Left ventricle myocardium inferior (tissue), 1 donor: Measurements from ENCODE around the gene DNAJC8. TPM values are rescaled to one million over a fixed set of nuclear protein-coding genes. Genes with fewer than 3 reads are reported as not detected.

Experiments used
- DNase-seq: peaks from one replicate; pipeline ENCODE4 v3.0.0-alpha.2; 2020
- H3K27ac ChIP-seq: fragments of 200-600 bp; replicated peaks from 2 replicates; pipeline ENCODE4 v1.8.0; 2021
- H3K27me3 ChIP-seq: fragments of 200-600 bp; 2 replicates; pipeline ENCODE4 v1.8.0; 2021; ENCODE audit warnings: low read depth
- H3K36me3 ChIP-seq: fragments of 200-600 bp; 2 replicates; pipeline ENCODE4 v1.8.0; 2021
- H3K4me1 ChIP-seq: fragments of 200-600 bp; 2 replicates; pipeline ENCODE4 v1.8.0; 2021
- H3K4me3 ChIP-seq: fragments of 200-600 bp; 2 replicates; pipeline ENCODE4 v1.8.0; 2021; ENCODE audit warnings: mild to moderate bottlenecking, moderate library complexity
- H3K9me3 ChIP-seq: fragments of 200-600 bp; replicated peaks from 2 replicates; pipeline ENCODE4 v1.8.0; 2021
- CTCF ChIP-seq: fragments of 200-600 bp; IDR thresholded peaks from 2 replicates; pipeline ENCODE4 v1.8.0; 2021; ENCODE audit warnings: antibody characterized with exemption, mild to moderate bottlenecking, borderline replicate concordance
- intact Hi-C: fragments of 100-400 bp; cut with micrococcal nuclease; formaldehyde crosslinking; loops from one replicate; pipeline ENCODE4 v1.11.0; 2022
- total RNA-seq: library from RNA; stranded (reverse); fragmentation: NEBNext Ultra II Directional; extraction: Animal tissue kit (Norgen Biotek cat#: 25700); gene quantifications from one replicate; pipeline ENCODE4 v1.2.1, GENCODE V29; 2021
- donor health status: DM: no; HTN: yes; CAD: no; lungs with severe emphysema.

DNAJC8 gene
- total RNA-seq, 1 donor from 2014 or later, result 55.3 TPM

- DNase-seq, result no peak
- Histone ChIP-seq H3K27ac (no peak overlapping the region), H3K36me3 (peaks cover 88% of the 10 kb centered on the region), H3K27me3 (no peaks in the 10 kb centered on the region), H3K4me1 (no peaks in the 10 kb centered on the region), H3K9me3 (no peaks in the 10 kb centered on the region), H3K4me3 (no peak overlapping the region)
- intact Hi-C loops, result loop anchor here (10.0 kb wide), 1 partner anchor 115 kb away; no protein-coding TSS in a partner anchor
- no peak for TF ChIP-seq CTCF
Measured at GRCh38 chr1:28209700-28210099, 23.1 kb downstream of the DNAJC8 start.

GRCh38 chr1:28208818-28209441, 23.9 kb downstream of the DNAJC8 start:
- Histone ChIP-seq H3K9me3 (no peaks in the 10 kb centered on the region), H3K27ac (no peak overlapping the region), H3K4me3 (no peak overlapping the region), H3K36me3 (peaks cover 88% of the 10 kb centered on the region), H3K27me3 (no peaks in the 10 kb centered on the region), H3K4me1 (no peaks in the 10 kb centered on the region)
- intact Hi-C loops, result no loop called here
- DNase-seq, result peak; percentile 28
- TF ChIP-seq CTCF, result peak; percentile 80

GRCh38 chr1:28205243-28205642, 27.6 kb downstream of the DNAJC8 start:
- TF ChIP-seq CTCF, result no peak
- Histone ChIP-seq H3K27me3 (no peaks in the 10 kb centered on the region), H3K4me3 (no peak overlapping the region), H3K27ac (no peak overlapping the region), H3K4me1 (no peaks in the 10 kb centered on the region), H3K9me3 (no peaks in the 10 kb centered on the region), H3K36me3 (peaks cover 96% of the 10 kb centered on the region)
- intact Hi-C loops, result no loop called here
- DNase-seq, result no peak

- TF ChIP-seq CTCF, result no peak
- H3K9me3 ChIP-seq, result no peaks in the 10 kb centered on the region
- H3K4me3 ChIP-seq, result no peak overlapping the region
- H3K4me1 ChIP-seq, result peaks cover 6% of the 10 kb centered on the region
- intact Hi-C loops, result no loop called here
- H3K36me3 ChIP-seq, result peaks cover 73% of the 10 kb centered on the region
- no peaks in the 10 kb centered on the region for H3K27me3 ChIP-seq
- DNase-seq, result no peak
- H3K27ac ChIP-seq, result no peak overlapping the region
Measured at GRCh38 chr1:28200234-28200873, 32.5 kb downstream of the DNAJC8 start.

- intact Hi-C loops, result no loop called here
- H3K36me3 ChIP-seq, result peaks cover 65% of the 10 kb centered on the region
Measured at GRCh38 chr1:28199328-28200233, 33.2 kb downstream of the DNAJC8 start.

More at GRCh38 chr1:28199328-28200233, 33.2 kb downstream of the DNAJC8 start:
- H3K27me3 ChIP-seq, result no peaks in the 10 kb centered on the region
- no peak for DNase-seq
- H3K4me1 ChIP-seq, result peaks cover 6% of the 10 kb centered on the region
- no peak for TF ChIP-seq CTCF
- H3K9me3 ChIP-seq, result no peaks in the 10 kb centered on the region
- H3K4me3 ChIP-seq, result no peak overlapping the region
- H3K27ac ChIP-seq, result no peak overlapping the region
